Measurements from ENCODE around the gene RUSC2.

RUSC2 gene

DNA sequence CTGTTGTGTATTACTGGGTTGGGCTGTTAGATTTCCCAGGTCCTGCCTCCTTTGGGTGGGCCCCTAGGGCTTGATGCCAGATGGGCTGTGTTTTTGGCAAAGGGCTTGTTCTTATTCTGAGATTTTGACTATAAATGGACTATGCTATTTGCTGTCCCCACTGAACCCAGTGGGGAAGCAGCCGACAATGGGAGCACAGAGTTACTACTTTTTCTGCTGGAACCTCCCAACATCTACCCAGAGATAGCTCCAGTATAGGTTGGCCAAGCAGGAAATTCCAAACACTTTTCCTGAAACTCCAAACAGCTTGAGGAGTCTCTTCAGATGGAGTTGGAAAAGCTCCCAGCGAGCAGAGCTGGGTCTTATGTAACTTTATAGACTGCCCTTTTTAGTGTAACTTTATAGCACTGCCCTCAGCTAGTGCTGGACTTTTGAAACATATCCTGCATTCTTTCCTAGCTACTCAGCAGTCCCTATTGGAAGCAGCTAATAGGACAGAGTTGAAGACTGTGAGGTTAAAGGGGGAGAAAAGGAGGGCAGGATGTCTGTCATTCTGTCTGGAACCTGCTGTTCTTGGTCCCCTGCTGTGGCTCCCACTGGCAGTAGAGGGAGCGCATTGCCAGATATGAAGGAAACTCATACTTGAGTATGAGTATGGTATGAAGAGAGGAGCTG is 21.0 kb downstream of the RUSC2 start:
- TF ChIP-seq TAF1 (IDR thresholded peaks at IDR 0.05; ENCODE audit: borderline replicate concordance, insufficient read depth, low read length) = no peak
- TF ChIP-seq, protein P1, sequence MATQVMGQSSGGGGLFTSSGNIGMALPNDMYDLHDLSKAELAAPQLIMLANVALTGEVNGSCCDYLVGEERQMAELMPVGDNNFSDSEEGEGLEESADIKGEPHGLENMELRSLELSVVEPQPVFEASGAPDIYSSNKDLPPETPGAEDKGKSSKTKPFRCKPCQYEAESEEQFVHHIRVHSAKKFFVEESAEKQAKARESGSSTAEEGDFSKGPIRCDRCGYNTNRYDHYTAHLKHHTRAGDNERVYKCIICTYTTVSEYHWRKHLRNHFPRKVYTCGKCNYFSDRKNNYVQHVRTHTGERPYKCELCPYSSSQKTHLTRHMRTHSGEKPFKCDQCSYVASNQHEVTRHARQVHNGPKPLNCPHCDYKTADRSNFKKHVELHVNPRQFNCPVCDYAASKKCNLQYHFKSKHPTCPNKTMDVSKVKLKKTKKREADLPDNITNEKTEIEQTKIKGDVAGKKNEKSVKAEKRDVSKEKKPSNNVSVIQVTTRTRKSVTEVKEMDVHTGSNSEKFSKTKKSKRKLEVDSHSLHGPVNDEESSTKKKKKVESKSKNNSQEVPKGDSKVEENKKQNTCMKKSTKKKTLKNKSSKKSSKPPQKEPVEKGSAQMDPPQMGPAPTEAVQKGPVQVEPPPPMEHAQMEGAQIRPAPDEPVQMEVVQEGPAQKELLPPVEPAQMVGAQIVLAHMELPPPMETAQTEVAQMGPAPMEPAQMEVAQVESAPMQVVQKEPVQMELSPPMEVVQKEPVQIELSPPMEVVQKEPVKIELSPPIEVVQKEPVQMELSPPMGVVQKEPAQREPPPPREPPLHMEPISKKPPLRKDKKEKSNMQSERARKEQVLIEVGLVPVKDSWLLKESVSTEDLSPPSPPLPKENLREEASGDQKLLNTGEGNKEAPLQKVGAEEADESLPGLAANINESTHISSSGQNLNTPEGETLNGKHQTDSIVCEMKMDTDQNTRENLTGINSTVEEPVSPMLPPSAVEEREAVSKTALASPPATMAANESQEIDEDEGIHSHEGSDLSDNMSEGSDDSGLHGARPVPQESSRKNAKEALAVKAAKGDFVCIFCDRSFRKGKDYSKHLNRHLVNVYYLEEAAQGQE (IDR thresholded peaks at IDR 0.05; ENCODE audit: insufficient read depth in 1 of 2, low read depth in 2 of 2, low read length in 2 of 2) = no peak
- TF ChIP-seq POLR2AphosphoS5 (IDR thresholded peaks at IDR 0.05; ENCODE audit: low read depth, low read length) = no peak
- no peak for TF ChIP-seq FOXP2 (optimal IDR thresholded peaks at IDR 0.05; ENCODE audit: borderline replicate concordance, extremely low read depth, extremely low read length, insufficient read depth)
- TF ChIP-seq SIN3A (IDR thresholded peaks at IDR 0.05; ENCODE audit: borderline replicate concordance, insufficient read depth, low read length) = no peak

DNA sequence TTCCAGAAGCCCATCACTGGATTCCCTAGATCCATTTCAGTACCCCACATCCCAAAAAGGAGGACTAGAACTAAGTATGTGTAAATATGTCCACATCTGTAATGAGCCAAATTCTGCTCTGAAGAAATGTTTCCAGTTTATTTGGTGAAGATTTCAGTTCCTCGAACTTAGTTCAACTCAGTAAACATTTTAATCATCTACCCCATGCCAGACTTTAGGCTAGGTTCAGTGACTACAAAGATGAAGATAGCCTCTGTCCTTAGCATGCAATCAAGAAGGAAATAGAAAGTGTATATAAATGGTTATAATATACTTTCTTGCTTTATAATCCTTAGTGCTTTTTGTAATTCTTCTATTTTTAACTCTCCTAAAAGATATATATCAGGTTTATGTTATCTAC is 21.5 kb downstream of the RUSC2 start:
- TF ChIP-seq SIN3A (IDR thresholded peaks at IDR 0.05; ENCODE audit: borderline replicate concordance, insufficient read depth, low read length) (no peak), TAF1 (IDR thresholded peaks at IDR 0.05; ENCODE audit: borderline replicate concordance, insufficient read depth, low read length) (no peak), FOXP2 (optimal IDR thresholded peaks at IDR 0.05; ENCODE audit: borderline replicate concordance, extremely low read depth, extremely low read length, insufficient read depth) (no peak), POLR2AphosphoS5 (IDR thresholded peaks at IDR 0.05; ENCODE audit: low read depth, low read length) (no peak)
- TF ChIP-seq, protein P1 (IDR thresholded peaks at IDR 0.05; ENCODE audit: insufficient read depth in 1 of 2, low read depth in 2 of 2, low read length in 2 of 2) = no peak

DNA sequence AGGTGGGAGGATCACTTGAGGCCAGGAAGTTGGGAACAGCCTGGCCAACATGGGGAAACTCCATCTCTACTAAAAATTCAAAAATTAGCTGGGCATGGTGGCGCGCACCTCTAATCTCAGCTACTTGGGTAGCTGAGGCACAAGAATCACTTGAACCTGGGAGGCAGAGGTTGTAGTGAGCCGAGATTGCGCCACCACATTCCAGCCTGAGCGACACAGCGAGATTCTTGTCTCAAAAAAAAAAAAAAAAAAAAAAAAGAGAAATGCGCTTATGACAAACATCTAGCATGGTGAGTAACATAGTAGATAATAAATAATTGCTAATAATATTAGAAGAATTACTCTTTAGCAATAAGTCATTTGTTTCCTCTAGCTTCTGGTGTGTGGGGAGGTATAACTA is 25.9 kb downstream of the RUSC2 start:
- TF ChIP-seq TAF1 (IDR thresholded peaks at IDR 0.05; ENCODE audit: borderline replicate concordance, insufficient read depth, low read length) = no peak

DNA sequence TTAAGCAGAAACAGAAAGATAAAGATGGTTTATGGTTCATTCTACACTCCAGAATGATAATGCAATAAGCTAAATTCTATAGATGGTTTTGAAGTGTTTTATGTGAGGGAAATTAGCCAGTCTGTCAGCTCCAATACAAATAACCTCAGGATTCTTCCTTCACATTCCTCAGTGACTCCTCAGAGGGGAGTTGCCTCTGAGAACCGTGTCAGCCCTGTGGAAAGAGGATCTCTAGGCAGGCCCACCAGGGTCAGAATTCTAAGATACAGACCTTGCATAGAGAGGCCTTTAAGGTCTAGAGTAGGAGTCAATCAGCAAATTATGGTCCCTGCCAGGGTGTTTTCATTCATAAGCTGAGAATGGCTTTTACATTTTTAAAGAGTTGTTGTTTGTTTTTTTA is 26.6 kb downstream of the RUSC2 start:
- TF ChIP-seq, protein P1 (IDR thresholded peaks at IDR 0.05; ENCODE audit: insufficient read depth in 1 of 2, low read depth in 2 of 2, low read length in 2 of 2) = no peak
- TF ChIP-seq FOXP2 (optimal IDR thresholded peaks at IDR 0.05; ENCODE audit: borderline replicate concordance, extremely low read depth, extremely low read length, insufficient read depth) = no peak
- TF ChIP-seq SIN3A (IDR thresholded peaks at IDR 0.05; ENCODE audit: borderline replicate concordance, insufficient read depth, low read length) = no peak
- TF ChIP-seq TAF1 (IDR thresholded peaks at IDR 0.05; ENCODE audit: borderline replicate concordance, insufficient read depth, low read length) = no peak
- TF ChIP-seq POLR2AphosphoS5 (IDR thresholded peaks at IDR 0.05; ENCODE audit: low read depth, low read length) = no peak

DNA sequence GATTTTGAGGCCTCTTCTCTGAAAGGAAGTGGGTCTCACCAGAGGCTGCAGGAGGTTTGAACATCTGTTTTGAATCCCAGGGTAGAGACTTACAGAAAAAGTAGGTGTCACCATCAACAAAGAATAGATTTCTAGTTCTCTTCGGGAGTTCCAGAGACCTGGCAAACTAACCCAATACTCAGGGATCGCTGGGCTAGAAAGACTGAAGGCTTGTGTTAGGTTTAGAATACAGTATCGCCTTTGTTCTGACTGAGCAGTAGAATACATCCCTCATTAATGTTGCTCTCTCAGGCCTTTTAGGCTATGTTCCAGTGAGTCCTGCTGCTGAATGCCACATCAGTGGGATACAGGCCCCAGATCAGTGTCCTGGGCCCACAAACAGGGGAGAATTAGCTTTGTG is 27.2 kb downstream of the RUSC2 start:
- TF ChIP-seq TAF1 (IDR thresholded peaks at IDR 0.05; ENCODE audit: borderline replicate concordance, insufficient read depth, low read length) = no peak
- no peak for TF ChIP-seq SIN3A (IDR thresholded peaks at IDR 0.05; ENCODE audit: borderline replicate concordance, insufficient read depth, low read length)
- no peak for TF ChIP-seq POLR2AphosphoS5 (IDR thresholded peaks at IDR 0.05; ENCODE audit: low read depth, low read length)
- TF ChIP-seq FOXP2 (optimal IDR thresholded peaks at IDR 0.05; ENCODE audit: borderline replicate concordance, extremely low read depth, extremely low read length, insufficient read depth) = no peak
- TF ChIP-seq, protein P1 (IDR thresholded peaks at IDR 0.05; ENCODE audit: insufficient read depth in 1 of 2, low read depth in 2 of 2, low read length in 2 of 2) = no peak
